ENCODE results near the gene PLOD3.

Gene PLOD3

DNA sequence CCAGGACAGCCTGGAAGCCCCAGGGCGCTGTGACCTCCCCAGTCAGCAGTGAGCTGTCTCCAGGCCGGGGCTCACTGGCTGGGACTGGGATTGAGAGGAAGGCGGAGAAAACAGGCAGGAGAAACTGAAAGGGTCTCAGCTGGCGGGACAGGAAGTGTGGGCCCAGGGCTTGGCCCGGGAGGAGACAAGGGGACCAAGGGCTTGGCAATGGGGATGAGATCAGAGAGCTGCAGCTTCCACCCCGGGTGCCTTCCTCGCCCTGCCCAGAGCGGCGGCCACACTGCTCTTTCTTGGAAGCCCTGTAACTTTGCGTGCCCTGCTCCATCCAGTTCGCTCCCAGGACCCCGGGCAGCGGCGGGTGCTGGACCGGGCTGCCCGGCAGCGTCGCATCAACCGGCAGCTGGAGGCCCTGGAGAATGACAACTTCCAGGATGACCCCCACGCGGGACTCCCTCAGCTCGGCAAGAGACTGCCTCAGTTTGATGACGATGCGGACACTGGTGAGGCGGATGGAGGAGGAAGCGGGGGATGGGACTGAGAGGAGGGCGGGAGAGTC, 5.0 kb upstream of the PLOD3 start:
- Histone ChIP-seq H3K4me1 (ENCODE audit: insufficient read depth, low read length) (peaks cover 10% of the 10 kb centered on the region), H3K4me3 (ENCODE audit: low read depth in 1 of 2, low read length in 2 of 2) (no peak overlapping the region), H3K27me3 (ENCODE audit: control insufficient read depth in 1 of 2, insufficient read depth in 2 of 2, low read length in 2 of 2) (no peaks in the 10 kb centered on the region), H3K36me3 (ENCODE audit: insufficient read depth, low read length) (peaks cover 22% of the 10 kb centered on the region), H3K9me3 (ENCODE audit: low read length) (no peaks in the 10 kb centered on the region), H3K9ac (ENCODE audit: low read length) (no peak overlapping the region), H3K27ac (ENCODE audit: low read depth, low read length) (no peak overlapping the region)

DNA sequence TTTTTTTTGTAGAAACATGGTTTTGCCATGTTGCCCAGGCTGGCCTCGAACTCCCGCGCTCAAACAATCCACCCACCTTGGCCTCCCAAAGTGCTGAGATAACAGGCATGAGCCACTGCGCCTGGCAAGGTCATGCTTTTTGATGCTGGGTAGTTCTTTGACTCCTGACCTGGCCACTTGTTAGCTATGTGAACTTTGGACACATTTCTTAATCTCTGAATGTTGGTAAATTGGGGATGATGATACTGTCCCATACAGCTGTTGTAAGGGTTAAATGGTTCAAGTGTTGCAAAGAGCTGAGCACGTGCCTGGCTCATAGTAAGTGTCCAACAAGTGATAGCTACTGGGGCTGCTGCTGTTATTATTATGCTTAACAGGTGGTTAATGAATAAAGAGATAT, 2.9 kb upstream of the PLOD3 start:
- Histone ChIP-seq H3K4me1 (ENCODE audit: insufficient read depth, low read length) (peaks cover 20% of the 10 kb centered on the region), H3K27ac (ENCODE audit: low read depth, low read length) (no peak overlapping the region), H3K4me3 (ENCODE audit: low read depth in 1 of 2, low read length in 2 of 2) (no peak overlapping the region), H3K9me3 (ENCODE audit: low read length) (no peaks in the 10 kb centered on the region), H3K36me3 (ENCODE audit: insufficient read depth, low read length) (peaks cover 21% of the 10 kb centered on the region), H3K27me3 (ENCODE audit: control insufficient read depth in 1 of 2, insufficient read depth in 2 of 2, low read length in 2 of 2) (no peaks in the 10 kb centered on the region), H3K9ac (ENCODE audit: low read length) (no peak overlapping the region)

DNA sequence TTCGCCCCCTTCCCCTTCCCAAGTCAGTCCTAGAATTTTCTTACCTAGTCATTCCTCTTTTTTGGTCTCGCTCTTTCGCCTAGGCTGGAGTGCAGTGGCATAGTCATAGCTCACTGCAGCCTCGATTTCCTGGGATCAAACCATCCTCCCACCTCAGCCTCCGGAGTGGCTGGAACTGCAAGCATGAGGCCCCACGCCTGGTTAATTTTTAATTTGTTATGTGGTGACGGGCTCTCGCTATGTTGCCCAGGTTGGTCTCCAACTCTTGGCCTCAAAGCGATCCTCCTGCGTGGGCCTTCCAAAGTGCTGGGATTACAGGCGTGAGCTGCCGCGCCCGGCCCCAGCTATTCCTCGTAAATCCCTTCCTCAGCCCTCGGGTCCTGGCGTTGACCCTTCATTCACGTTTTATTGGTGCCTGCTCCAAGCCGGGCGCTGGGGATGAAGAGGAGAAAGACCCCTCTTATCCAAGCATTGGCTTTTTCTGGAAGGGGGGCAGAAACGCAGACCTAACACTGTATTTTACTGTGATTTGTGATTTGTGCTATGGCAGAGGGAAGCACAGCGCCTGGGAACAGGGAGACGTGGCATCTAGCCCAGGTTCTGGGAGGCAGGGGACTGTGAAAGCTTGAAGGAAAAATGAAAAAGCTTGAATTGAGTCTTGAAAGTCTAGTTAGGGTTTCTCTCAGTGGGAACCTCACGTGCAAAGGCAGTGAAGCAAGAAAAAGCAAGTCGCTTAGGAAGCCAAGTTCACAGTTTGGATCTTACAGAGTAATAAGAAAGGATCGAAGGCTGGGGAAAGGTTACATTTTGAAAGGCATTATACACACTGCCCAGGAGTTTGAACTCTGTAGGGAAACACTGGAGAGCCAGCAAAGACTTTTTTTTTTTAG, 1.1 kb upstream of the PLOD3 start:
- H3K4me3 ChIP-seq (ENCODE audit: low read depth in 1 of 2, low read length in 2 of 2): peak overlapping the region; percentile 91 to 99
- H3K27ac ChIP-seq (ENCODE audit: low read depth, low read length): peak overlapping the region; percentile 63
- no peaks in the 10 kb centered on the region for H3K9me3 ChIP-seq (ENCODE audit: low read length)
- H3K36me3 ChIP-seq (ENCODE audit: insufficient read depth, low read length): peaks cover 18% of the 10 kb centered on the region
- H3K27me3 ChIP-seq (ENCODE audit: control insufficient read depth in 1 of 2, insufficient read depth in 2 of 2, low read length in 2 of 2): no peaks in the 10 kb centered on the region
- peaks cover 24% of the 10 kb centered on the region for H3K4me1 ChIP-seq (ENCODE audit: insufficient read depth, low read length)
- H3K9ac ChIP-seq (ENCODE audit: low read length): peak overlapping the region; percentile 75

DNA sequence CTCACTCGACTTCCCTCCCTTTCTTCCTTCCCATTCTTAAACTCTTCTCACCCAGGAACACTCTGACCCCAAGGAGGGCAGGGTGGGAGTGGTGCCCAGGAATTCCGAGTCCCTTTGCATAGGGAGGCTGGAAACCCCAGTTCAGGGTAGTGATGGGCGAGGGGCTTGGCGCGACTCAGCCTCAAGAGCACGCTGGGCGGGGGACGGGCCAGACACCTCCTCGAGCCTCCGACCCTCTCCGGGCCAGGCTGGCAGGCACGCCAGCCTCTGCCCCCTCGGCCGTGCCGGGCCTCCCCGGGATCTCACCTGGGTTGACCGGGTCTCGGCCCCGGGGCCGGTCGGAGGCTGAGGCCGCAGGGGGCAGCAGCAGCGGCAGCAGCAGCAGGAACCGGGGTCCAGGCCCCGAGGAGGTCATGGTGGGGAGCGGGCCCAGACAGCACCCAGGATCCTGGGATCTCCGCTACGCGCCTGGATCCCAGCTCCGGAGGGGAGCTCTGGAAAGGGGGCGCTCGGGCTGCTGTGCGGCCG, 457 bp downstream of the PLOD3 start:
- Histone ChIP-seq H3K27me3 (ENCODE audit: control insufficient read depth in 1 of 2, insufficient read depth in 2 of 2, low read length in 2 of 2) (no peaks in the 10 kb centered on the region), H3K36me3 (ENCODE audit: insufficient read depth, low read length) (peaks cover 18% of the 10 kb centered on the region), H3K4me3 (ENCODE audit: low read depth in 1 of 2, low read length in 2 of 2) (peak overlapping the region; percentile 91 to 99), H3K27ac (ENCODE audit: low read depth, low read length) (peak overlapping the region; percentile 95), H3K4me1 (ENCODE audit: insufficient read depth, low read length) (peaks cover 24% of the 10 kb centered on the region), H3K9me3 (ENCODE audit: low read length) (no peaks in the 10 kb centered on the region), H3K9ac (ENCODE audit: low read length) (peak overlapping the region; percentile 53)

DNA sequence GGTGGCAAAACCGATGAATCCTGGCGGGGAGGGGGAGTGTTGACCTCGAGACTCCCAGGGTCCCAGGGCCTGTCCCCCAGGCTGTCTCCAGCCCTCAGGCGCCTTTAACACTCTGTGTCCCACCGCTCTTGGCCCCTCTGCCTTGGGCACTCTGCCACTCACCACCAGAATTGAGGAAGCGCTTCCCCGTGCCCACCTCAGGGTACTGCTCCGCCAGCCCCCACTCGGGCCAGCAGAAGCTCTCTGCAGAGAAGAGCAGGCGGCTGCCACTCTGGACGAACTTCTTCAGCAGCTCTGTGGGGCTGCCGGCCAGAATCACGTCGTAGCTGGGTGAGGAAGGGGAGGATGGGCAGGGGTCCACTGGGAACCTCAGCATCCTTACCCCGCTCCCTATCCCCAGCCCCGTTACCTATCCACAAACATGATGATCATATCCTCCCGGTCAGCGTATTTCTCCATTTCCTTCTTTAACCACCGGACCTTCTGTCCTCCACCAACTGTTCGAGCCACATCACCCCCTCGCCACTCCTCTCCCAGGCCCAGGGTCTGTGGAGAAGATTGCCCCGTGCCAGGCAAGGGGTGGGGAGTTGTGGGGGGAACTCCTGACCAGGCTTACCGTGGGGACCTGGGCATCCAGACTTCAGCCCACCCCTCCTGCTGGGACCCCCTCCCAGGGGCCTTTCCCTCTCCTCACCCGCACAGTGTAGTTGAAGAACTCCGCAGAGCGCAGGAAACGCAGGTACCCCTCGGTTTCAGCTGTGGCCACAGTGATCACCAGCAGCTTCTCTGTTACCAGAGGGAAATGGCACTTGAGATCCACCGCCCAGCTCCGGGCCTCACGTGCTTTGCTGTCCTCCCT, 1.2 kb downstream of the PLOD3 start:
- Histone ChIP-seq H3K4me3 (ENCODE audit: low read depth in 1 of 2, low read length in 2 of 2) (peak overlapping the region; percentile 91 to 99), H3K27ac (ENCODE audit: low read depth, low read length) (peak overlapping the region; percentile 95), H3K36me3 (ENCODE audit: insufficient read depth, low read length) (peaks cover 25% of the 10 kb centered on the region), H3K9me3 (ENCODE audit: low read length) (no peaks in the 10 kb centered on the region), H3K9ac (ENCODE audit: low read length) (peak overlapping the region; percentile 53), H3K4me1 (ENCODE audit: insufficient read depth, low read length) (peaks cover 24% of the 10 kb centered on the region), H3K27me3 (ENCODE audit: control insufficient read depth in 1 of 2, insufficient read depth in 2 of 2, low read length in 2 of 2) (no peaks in the 10 kb centered on the region)

DNA sequence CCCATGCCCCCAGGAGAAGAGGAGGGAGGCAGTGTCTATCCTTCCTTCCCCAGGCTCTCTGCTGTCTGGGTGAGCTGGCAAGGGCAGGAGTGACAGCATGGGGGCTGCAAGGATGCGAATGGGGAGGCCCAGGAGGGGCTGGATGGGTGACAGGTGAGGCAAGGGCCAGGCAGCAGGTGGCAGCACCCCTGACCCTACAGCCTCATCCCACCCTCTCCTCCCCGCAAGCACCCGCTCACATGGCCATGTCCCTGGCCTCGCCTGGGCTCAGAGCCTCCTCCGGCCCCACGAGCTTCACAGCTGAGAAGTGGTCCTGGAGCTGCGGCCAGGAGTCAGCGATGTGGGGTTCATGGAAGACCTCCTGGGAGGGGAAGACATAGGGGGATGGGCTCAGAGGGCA, 5.4 kb downstream of the PLOD3 start:
- Histone ChIP-seq H3K9me3 (ENCODE audit: low read length) (no peaks in the 10 kb centered on the region), H3K9ac (ENCODE audit: low read length) (no peak overlapping the region), H3K4me3 (ENCODE audit: low read depth in 1 of 2, low read length in 2 of 2) (no peak overlapping the region), H3K36me3 (ENCODE audit: insufficient read depth, low read length) (peaks cover 44% of the 10 kb centered on the region), H3K4me1 (ENCODE audit: insufficient read depth, low read length) (peaks cover 14% of the 10 kb centered on the region), H3K27me3 (ENCODE audit: control insufficient read depth in 1 of 2, insufficient read depth in 2 of 2, low read length in 2 of 2) (no peaks in the 10 kb centered on the region), H3K27ac (ENCODE audit: low read depth, low read length) (no peak overlapping the region)

DNA sequence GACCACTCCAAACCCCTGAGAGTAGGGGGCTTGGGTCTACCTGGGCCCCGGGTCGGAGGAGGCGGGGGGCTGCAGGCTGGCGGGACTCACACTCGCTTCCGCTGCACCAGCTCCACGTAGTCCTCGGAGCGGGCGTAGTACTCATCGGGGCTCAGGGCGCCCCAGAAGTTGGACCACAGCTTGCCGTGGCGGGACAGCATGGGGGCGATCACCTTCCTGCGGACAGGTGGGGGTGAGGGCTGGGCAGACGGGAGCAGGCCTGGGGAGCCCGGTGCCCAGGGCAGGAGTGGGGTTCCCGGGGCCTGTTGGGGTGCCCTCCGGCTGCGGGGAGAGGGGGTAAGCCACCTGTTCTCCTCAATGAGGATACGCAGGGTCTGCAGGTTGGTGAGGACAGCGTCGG, 5.9 kb downstream of the PLOD3 start:
- Histone ChIP-seq H3K27ac (ENCODE audit: low read depth, low read length) (no peak overlapping the region), H3K9me3 (ENCODE audit: low read length) (no peaks in the 10 kb centered on the region), H3K4me3 (ENCODE audit: low read depth in 1 of 2, low read length in 2 of 2) (no peak overlapping the region), H3K27me3 (ENCODE audit: control insufficient read depth in 1 of 2, insufficient read depth in 2 of 2, low read length in 2 of 2) (no peaks in the 10 kb centered on the region), H3K9ac (ENCODE audit: low read length) (no peak overlapping the region), H3K36me3 (ENCODE audit: insufficient read depth, low read length) (peaks cover 44% of the 10 kb centered on the region), H3K4me1 (ENCODE audit: insufficient read depth, low read length) (peaks cover 11% of the 10 kb centered on the region)

DNA sequence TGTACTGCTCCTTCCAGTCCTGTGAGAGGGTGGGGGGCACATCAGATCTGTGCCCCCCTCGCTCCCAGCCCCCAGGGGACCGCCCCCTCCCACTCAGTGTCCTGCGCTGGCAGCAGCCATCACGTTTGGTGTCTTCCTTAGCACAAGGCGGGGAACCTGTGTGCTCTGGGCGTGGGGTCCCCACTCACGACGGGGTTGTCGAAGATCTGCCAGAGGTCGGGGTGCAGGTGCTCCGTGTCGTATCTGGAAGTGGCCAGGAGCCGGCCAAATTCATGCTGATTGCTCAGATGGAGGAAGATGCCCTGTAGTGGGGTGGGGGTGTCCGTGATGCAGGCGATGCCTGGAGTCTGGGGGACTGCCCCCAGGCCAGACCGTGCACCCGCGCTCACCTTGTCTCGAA, 7.2 kb downstream of the PLOD3 start:
- H3K4me3 ChIP-seq (ENCODE audit: low read depth in 1 of 2, low read length in 2 of 2): no peak overlapping the region
- no peak overlapping the region for H3K9ac ChIP-seq (ENCODE audit: low read length)
- no peaks in the 10 kb centered on the region for H3K27me3 ChIP-seq (ENCODE audit: control insufficient read depth in 1 of 2, insufficient read depth in 2 of 2, low read length in 2 of 2)
- no peaks in the 10 kb centered on the region for H3K9me3 ChIP-seq (ENCODE audit: low read length)
- peaks cover 4% of the 10 kb centered on the region for H3K4me1 ChIP-seq (ENCODE audit: insufficient read depth, low read length)
- no peak overlapping the region for H3K27ac ChIP-seq (ENCODE audit: low read depth, low read length)
- H3K36me3 ChIP-seq (ENCODE audit: insufficient read depth, low read length): peaks cover 39% of the 10 kb centered on the region

DNA sequence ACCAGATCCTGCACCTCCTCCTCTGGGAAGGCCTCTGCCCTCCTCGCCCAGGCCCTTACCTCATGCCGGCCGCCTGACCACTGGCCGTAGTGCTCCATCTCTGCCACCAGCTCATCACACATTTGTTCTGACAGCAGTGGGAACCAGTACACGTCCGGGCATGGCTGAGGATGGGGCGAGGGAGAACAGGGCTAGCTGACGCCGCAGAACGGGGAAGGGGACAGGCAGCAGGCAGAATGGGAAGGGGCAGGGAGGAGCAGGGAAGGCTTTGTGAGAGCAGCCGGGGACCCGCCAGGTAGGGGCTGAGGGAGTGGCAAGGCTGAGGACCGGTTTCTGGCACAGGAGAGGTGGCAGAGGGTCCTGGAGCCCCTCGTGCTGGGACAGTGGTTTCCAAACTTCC, 8.6 kb downstream of the PLOD3 start:
- Histone ChIP-seq H3K36me3 (ENCODE audit: insufficient read depth, low read length) (peaks cover 34% of the 10 kb centered on the region), H3K9ac (ENCODE audit: low read length) (no peak overlapping the region), H3K4me1 (ENCODE audit: insufficient read depth, low read length) (no peaks in the 10 kb centered on the region), H3K4me3 (ENCODE audit: low read depth in 1 of 2, low read length in 2 of 2) (no peak overlapping the region), H3K9me3 (ENCODE audit: low read length) (no peaks in the 10 kb centered on the region), H3K27me3 (ENCODE audit: control insufficient read depth in 1 of 2, insufficient read depth in 2 of 2, low read length in 2 of 2) (no peaks in the 10 kb centered on the region), H3K27ac (ENCODE audit: low read depth, low read length) (no peak overlapping the region)

DNA sequence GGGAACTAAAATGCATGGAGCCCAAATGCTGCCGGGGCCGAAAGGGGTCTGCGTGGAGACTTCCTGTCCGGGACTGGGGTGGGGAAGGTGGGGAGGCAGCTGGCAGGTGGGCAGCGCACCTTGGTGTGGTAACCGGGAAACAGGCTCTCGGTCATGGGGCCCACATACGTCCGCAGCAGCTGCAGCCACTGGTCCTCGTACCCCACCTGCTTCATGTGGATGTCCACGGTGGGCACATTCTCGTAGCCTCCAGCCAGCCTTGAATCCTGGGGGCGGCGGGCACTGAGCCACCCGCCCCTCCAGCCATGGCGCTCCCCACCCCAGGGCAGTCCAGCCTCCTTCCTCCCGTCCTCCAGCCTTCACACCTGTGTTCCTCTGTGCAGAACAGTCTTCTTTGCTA, 9.9 kb downstream of the PLOD3 start:
- no peaks in the 10 kb centered on the region for H3K4me1 ChIP-seq (ENCODE audit: insufficient read depth, low read length)
- no peak overlapping the region for H3K27ac ChIP-seq (ENCODE audit: low read depth, low read length)
- peaks cover 0 to 9% of the 10 kb centered on the region in 2 donors for H3K27me3 ChIP-seq (ENCODE audit: control insufficient read depth in 1 of 2, insufficient read depth in 2 of 2, low read length in 2 of 2)
- H3K9me3 ChIP-seq (ENCODE audit: low read length): no peaks in the 10 kb centered on the region
- H3K4me3 ChIP-seq (ENCODE audit: low read depth in 1 of 2, low read length in 2 of 2): no peak overlapping the region
- peaks cover 31% of the 10 kb centered on the region for H3K36me3 ChIP-seq (ENCODE audit: insufficient read depth, low read length)
- no peak overlapping the region for H3K9ac ChIP-seq (ENCODE audit: low read length)

DNA sequence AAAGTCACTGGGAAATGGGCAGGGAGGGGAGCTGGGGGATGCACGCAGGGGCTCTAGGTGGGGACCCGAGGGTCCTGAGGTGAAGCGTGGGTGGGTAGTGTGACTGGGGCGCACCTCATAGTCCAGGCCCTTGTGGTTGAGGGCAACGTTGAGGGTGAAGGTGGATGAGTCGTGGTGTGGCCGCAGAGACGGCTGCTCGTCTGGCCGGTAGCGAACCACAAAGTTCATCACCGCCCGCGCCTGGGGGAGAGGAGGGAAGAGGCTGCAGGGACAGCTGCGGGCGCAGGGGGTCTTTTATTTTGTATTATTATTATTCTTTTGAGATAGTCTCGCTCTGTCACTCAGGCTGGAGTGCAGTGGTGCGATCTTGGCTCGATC, 10.7 kb downstream of the PLOD3 start:
- no peak overlapping the region for H3K27ac ChIP-seq (ENCODE audit: low read depth, low read length)
- no peak overlapping the region for H3K4me3 ChIP-seq (ENCODE audit: low read depth in 1 of 2, low read length in 2 of 2)
- H3K27me3 ChIP-seq (ENCODE audit: control insufficient read depth in 1 of 2, insufficient read depth in 2 of 2, low read length in 2 of 2): peaks cover 0 to 17% of the 10 kb centered on the region in 2 donors
- no peak overlapping the region for H3K9ac ChIP-seq (ENCODE audit: low read length)
- no peaks in the 10 kb centered on the region for H3K4me1 ChIP-seq (ENCODE audit: insufficient read depth, low read length)
- no peaks in the 10 kb centered on the region for H3K9me3 ChIP-seq (ENCODE audit: low read length)
- H3K36me3 ChIP-seq (ENCODE audit: insufficient read depth, low read length): peaks cover 23% of the 10 kb centered on the region

Data from muscle layer of colon (tissue), 2 donors.